Lower lobe of right lung (tissue), 2 donors: ENCODE measurements around the gene GLT6D1. TPM values are rescaled to one million over a fixed set of nuclear protein-coding genes. Genes with fewer than 3 reads are reported as not detected.

Source experiments
- ATAC-seq, 2 donors: fragments of 200-7000 bp; cut with Tn5 transposase; one replicate each; pipeline ENCODE4 v1.9.1; 2020 to 2022; ENCODE audit warnings: mild to moderate bottlenecking in 2 of 2, moderate library complexity in 2 of 2
- DNase-seq: peaks from one replicate; pipeline ENCODE4 v3.0.0-alpha.2; 2020
- H3K27ac ChIP-seq: fragments of 200-600 bp; one replicate; pipeline ENCODE4 v1.8.0; 2022
- H3K27me3 ChIP-seq: fragments of 200-600 bp; one replicate; pipeline ENCODE4 v1.8.0; 2022; ENCODE audit warnings: low read depth
- H3K36me3 ChIP-seq: fragments of 200-600 bp; one replicate; pipeline ENCODE4 v1.8.0; 2022; ENCODE audit warnings: mild to moderate bottlenecking
- H3K4me1 ChIP-seq: fragments of 200-600 bp; one replicate; pipeline ENCODE4 v1.8.0; 2022
- H3K4me3 ChIP-seq: fragments of 200-600 bp; one replicate; pipeline ENCODE4 v1.8.0; 2022; ENCODE audit warnings: mild to moderate bottlenecking
- H3K9me3 ChIP-seq: fragments of 200-600 bp; one replicate; pipeline ENCODE4 v1.8.0; 2022
- CTCF ChIP-seq: fragments of 200-600 bp; IDR thresholded peaks from one replicate; pipeline ENCODE4 v1.8.0; 2022; ENCODE audit warnings: antibody characterized with exemption, mild to moderate bottlenecking
- intact Hi-C: fragments of 100-400 bp; cut with DNase I; formaldehyde crosslinking; loops from one replicate; pipeline ENCODE4 v1.11.0; 2022
- total RNA-seq: library from RNA; stranded (reverse); fragmentation: NEBNext Ultra II Directional; extraction: Animal tissue kit (Norgen Biotek cat#: 25700); gene quantifications from one replicate; pipeline ENCODE4 v1.2.1, GENCODE V29; 2021
- donor health status: DM: no; HTN: yes; CAD: no; lungs with severe emphysema.

Gene GLT6D1
- total RNA-seq, 1 donor from 2014 or later = not detected

DNA sequence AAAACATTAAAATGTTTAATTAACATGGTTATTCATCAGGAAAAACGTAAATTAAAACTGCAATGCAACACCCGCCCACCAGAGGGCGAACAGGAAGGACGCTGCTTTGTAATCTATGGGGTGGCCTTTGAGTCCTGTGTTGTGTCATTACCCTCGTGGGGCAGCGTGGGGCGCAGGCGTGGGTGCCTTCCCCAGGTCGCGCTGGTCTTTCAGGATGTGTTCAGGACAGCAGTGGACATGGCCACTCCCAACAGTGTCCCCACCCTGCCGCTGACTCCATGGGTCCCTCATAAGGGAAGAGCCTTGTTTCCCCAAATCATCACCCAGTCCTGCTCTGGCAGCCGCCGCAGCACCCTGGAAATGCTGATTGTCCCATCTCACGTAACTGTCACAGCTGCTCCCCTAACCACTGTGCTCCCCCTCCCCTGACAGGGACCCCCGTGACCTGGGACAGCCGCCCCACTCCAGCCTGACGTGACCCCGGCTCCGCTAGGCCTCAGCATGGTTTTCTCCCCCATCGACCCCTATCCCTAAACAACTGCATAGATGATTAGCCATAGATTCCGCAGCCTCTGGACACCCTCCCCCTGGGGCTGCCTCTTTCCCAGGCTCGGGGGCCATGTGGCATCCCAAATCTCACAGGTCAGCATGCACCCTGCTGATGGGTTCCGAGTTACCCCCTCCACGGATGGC, 36.4 kb downstream of the GLT6D1 start:
- H3K27me3 ChIP-seq = peaks cover 37% of the 10 kb centered on the region
- H3K36me3 ChIP-seq = no peaks in the 10 kb centered on the region
- H3K9me3 ChIP-seq = no peaks in the 10 kb centered on the region
- peak; percentile 74 for TF ChIP-seq CTCF
- no peaks in the 10 kb centered on the region for H3K4me1 ChIP-seq
- H3K4me3 ChIP-seq = no peak overlapping the region
- intact Hi-C loops = no loop called here
- H3K27ac ChIP-seq = no peak overlapping the region
- ATAC-seq = peak; percentile 58 to 66
- peak; percentile 55 for DNase-seq

DNA sequence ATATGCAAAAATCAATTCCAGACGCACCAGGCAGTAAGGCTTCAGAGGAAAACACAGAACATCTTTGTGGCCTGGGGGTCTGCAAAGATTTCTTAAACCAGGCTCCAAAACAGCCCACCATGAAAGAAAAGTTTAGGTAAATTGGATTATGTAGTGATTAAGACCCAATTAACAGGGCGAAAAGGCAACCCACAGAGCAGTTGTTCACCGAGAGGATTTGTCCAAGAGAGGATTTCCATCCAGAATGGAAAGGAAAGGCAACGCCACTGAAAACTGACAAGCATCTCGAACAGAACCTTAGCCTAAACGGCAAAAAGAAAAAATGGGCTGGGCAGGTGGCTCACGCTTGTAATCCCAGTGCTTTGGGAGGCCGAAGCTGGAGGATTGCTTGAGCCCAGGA, 37.4 kb downstream of the GLT6D1 start:
- no peak for TF ChIP-seq CTCF
- intact Hi-C loops = no loop called here
- Histone ChIP-seq H3K4me3 (no peak overlapping the region), H3K9me3 (no peaks in the 10 kb centered on the region), H3K4me1 (no peaks in the 10 kb centered on the region), H3K27me3 (peaks cover 36% of the 10 kb centered on the region), H3K27ac (no peak overlapping the region), H3K36me3 (no peaks in the 10 kb centered on the region)
- ATAC-seq (no peak), DNase-seq (no peak)

DNA sequence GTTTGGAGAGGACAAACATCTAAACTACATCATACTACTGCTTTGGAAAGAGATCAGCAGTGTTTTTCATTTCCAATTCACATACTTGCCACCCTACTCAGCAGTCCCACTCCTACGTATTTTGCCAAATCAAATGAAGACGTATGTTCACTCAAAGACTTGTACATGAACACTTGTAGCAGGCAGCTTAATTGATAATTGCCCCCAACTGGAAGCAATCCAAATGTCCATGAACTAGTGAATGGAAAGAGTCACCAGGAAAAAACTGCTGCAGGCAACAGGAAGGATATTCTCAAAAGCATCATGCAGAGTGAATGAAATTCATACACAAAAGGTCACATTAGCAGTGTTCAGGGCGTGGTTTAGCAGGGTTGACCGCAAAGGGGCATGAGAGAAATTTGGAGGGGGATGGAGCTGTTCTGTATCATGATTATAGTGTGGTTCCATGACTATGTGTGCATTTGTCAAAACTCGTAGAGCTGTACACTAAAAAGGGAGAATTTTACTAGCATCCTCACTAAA, 39.0 kb downstream of the GLT6D1 start:
- Histone ChIP-seq H3K27ac (no peak overlapping the region), H3K36me3 (no peaks in the 10 kb centered on the region), H3K4me1 (no peaks in the 10 kb centered on the region), H3K9me3 (no peaks in the 10 kb centered on the region), H3K4me3 (no peak overlapping the region), H3K27me3 (peaks cover 39% of the 10 kb centered on the region)
- DNase-seq (no peak), ATAC-seq (no peak)
- intact Hi-C loops = no loop called here
- TF ChIP-seq CTCF = no peak

DNA sequence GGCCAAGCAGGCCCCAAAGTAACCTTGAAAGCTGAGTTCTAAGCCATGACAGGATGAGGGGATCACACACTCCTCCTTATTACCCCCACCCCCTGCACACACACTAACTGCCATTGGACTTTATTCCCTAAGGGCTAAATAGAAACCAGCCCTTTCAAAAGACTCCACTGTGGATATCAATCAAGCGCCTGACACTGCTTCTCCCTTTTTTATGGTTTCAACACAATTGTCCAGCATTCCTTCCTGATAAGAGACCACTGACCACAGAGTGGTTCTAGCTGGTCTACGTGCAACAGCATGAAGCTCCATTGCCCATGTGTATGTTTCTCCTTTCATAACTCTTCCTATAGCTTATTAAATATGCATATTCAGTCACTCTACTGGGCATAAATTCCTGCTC, 43.1 kb downstream of the GLT6D1 start:
- ATAC-seq = no peak

DNA sequence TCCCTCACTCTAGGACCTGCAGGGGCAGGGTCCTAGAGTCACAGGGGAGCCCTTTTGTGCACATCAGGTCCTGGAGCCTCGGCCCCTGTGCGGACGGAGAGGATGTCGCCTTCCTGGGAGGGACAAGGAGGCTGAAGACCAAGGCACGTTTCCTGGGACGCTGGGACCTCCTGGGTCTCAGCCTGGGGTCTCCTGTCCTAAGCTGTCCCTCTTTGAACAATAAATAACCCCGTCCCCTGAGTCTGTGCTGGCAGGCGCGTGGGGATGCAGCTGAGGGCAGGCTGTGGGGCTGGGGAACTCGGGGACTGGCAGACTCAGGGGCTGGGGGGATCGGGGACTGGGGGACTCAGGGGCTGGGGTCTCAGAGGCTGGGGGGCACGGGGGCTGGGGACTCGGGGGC, 46.7 kb downstream of the GLT6D1 start:
- Histone ChIP-seq H3K9me3 (no peaks in the 10 kb centered on the region), H3K27me3 (peaks cover 11% of the 10 kb centered on the region), H3K27ac (no peak overlapping the region), H3K36me3 (no peaks in the 10 kb centered on the region), H3K4me3 (no peak overlapping the region), H3K4me1 (no peaks in the 10 kb centered on the region)
- ATAC-seq (no peak), DNase-seq (no peak)
- TF ChIP-seq CTCF = no peak
- intact Hi-C loops = no loop called here

More for the DNA sequence above, 43.1 kb downstream of the GLT6D1 start:
- no peaks in the 10 kb centered on the region for H3K36me3 ChIP-seq
- no peak overlapping the region for H3K4me3 ChIP-seq
- no peak for DNase-seq
- no peaks in the 10 kb centered on the region for H3K9me3 ChIP-seq
- no peaks in the 10 kb centered on the region for H3K4me1 ChIP-seq
- no peak for TF ChIP-seq CTCF
- intact Hi-C loops = no loop called here
- H3K27ac ChIP-seq = no peak overlapping the region
- H3K27me3 ChIP-seq = peaks cover 16% of the 10 kb centered on the region
